ENCODE results near the gene GP1BA.

Gene GP1BA

GRCh38 chr17:4950746-4951204 lies 18.7 kb downstream of the GP1BA start, which contains the start of gene ENO3:
Gene ENO3, plus strand, starts transcription at chr17:4951119. Its CDS starts 711 bp downstream, at chr17:4951830.
- no peak for DNase-seq (ENCODE audit: low spot score)

- DNase-seq (ENCODE audit: low spot score): no peak
Observed at GRCh38 chr17:4951486-4951885, 19.4 kb downstream of the GP1BA start.

GRCh38 chr17:4953451-4953961 lies 21.4 kb downstream of the GP1BA start:
- no peak for DNase-seq (ENCODE audit: low spot score)

GRCh38 chr17:4955091-4955490 lies 23.0 kb downstream of the GP1BA start:
- DNase-seq (ENCODE audit: low spot score): no peak

DNA sequence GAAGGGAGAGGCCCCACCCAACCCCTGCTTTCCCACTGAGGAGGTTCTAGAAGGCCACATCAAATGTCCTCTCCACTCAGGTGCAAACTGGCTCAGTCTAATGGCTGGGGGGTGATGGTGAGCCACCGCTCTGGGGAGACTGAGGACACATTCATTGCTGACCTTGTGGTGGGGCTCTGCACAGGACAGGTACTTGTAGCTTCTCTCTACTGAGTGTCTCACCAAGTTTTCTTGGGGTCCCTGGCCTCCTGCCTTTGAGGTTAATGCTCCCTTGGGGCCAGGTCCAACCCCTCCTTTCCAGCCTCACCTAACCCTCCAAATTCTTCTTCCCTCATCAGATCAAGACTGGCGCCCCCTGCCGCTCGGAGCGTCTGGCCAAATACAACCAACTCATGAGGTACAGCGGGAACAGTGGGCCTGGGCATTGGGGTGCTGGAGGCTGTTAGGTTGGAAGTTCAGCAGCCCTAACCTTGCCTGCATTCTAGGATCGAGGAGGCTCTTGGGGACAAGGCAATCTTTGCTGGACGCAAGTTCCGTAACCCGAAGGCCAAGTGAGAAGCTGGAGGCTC lies 24.5 kb downstream of the GP1BA start:
- DNase-seq (ENCODE audit: low spot score): no peak

DNA sequence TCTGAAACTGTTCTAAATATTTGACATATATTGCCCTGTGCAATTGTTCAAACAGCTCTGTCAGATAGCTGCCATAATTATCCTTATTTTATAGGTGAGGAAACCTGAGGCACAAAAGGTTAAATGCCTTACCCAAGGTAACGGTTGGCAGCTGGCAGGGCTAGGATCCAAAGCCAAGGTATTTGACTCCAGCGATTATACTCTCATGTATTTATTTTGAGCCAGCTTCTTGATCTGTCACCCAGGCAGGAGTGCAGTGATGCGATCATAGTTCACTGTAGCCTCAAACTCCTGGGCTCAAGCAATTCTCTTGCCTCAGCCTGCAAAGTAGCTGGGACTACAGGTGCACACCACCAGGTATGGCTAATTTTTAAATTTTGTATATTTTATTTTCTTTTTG lies 26.0 kb downstream of the GP1BA start:
- no peak for DNase-seq (ENCODE audit: low spot score)

- no peak for DNase-seq (ENCODE audit: low spot score)
Observed at GRCh38 chr17:4959261-4959965, 27.3 kb downstream of the GP1BA start.

DNA sequence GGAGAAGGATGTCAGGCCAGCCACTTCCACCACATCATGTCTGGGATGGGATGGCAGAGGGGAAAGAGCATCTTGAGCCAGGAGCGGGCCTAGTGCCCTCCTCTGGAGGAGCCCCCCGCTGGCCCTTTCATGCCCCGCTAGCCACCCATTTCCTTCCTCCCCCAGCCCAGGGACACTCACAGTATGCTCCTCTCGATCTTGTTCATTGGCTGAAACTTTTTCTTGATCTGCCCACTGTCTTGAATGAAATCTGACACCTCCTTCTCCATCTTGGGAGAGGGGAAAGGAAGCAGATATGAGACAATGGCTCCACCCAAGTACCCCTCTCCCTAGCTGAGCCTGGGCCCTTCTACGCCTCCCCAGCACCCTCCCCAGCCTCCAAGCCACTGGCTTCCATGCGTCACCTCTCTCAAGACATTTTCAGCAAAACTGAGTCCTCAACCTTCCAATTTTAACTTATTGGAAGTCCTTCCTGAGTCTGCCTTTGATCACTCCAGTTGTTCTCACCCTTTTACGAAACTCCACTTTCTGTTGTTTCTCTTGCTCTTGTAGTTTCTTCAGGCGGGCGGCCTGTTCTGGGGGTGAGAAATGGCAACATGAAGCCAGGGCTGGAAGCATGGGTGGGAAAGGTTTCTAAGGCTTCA lies 28.3 kb downstream of the GP1BA start:
- no peak for DNase-seq (ENCODE audit: low spot score)

DNA sequence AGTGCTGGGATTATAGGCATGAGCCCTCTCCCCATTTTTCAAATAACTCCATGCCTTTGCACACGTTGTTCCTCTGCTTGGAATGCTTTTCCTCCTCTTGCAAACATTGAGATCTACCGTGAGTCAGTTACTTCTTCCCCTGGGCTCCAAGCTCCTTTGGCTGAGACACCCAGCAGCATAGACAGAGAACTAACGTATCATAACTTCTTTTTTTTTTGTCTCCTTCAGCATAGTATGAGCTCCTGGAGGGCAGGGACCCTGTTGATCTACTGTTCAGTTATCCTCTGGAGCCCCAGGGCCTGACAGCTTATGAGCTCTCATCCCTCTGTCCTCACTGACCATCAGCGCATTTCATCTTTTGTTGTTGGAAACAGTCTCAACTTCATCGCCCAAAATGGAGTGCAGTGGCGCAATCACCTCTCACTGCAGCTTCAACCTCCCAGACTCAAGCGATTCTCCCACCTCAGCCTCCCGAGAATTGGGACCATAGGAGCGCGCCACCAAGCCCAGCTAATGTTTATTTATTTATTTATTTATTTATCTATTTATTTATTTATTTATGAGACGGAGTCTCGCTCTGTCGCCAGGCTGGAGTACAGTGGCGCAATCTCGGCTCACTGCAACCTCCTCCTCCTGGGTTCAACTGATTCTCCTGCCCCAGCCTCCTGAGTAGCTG lies 33.4 kb downstream of the GP1BA start:
- DNase-seq (ENCODE audit: low spot score): no peak

GRCh38 chr17:4966844-4967538 lies 34.9 kb downstream of the GP1BA start:
- peak; percentile 99 for DNase-seq (ENCODE audit: low spot score)

- DNase-seq (ENCODE audit: low spot score): peak; percentile 97
Observed at GRCh38 chr17:4967539-4968485, 35.7 kb downstream of the GP1BA start, which contains the start of gene SPAG7. Gene SPAG7, minus strand, starts transcription at chr17:4967817. Its CDS starts 13 bp downstream, at chr17:4967804.

- DNase-seq (ENCODE audit: low spot score): no peak
Observed at GRCh38 chr17:4968486-4969046, 36.5 kb downstream of the GP1BA start.

- no peak for DNase-seq (ENCODE audit: low spot score)
Observed at GRCh38 chr17:4969047-4969550, 37.0 kb downstream of the GP1BA start.

GRCh38 chr17:4969551-4970173 lies 37.6 kb downstream of the GP1BA start:
- DNase-seq (ENCODE audit: low spot score): no peak

GRCh38 chr17:4970273-4970672 lies 38.2 kb downstream of the GP1BA start:
- no peak for DNase-seq (ENCODE audit: low spot score)

DNA sequence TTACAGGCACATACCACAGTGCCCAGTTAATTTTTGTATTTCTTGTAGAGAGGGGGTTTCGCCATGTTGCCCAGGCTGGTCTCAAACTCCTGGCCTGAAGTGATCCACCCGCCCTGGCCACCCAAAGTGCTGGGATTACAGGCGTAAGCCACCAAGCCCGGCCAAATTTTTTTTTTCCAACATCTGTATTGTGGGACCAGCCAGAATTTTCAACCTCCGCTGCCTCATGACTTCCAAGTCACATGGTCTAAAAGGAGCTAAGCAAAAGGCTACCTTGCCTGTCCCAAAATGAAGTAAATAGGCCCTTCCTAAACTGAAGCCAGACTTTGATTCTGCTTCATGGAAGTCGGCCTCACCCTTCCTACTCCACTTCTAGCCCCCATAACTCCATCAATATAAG lies 39.7 kb downstream of the GP1BA start:
- DNase-seq (ENCODE audit: low spot score): no peak

- DNase-seq (ENCODE audit: low spot score): no peak
Observed at GRCh38 chr17:4972322-4972721, 40.2 kb downstream of the GP1BA start.

GRCh38 chr17:4972752-4973151 lies 40.7 kb downstream of the GP1BA start:
- no peak for DNase-seq (ENCODE audit: low spot score)

DNA sequence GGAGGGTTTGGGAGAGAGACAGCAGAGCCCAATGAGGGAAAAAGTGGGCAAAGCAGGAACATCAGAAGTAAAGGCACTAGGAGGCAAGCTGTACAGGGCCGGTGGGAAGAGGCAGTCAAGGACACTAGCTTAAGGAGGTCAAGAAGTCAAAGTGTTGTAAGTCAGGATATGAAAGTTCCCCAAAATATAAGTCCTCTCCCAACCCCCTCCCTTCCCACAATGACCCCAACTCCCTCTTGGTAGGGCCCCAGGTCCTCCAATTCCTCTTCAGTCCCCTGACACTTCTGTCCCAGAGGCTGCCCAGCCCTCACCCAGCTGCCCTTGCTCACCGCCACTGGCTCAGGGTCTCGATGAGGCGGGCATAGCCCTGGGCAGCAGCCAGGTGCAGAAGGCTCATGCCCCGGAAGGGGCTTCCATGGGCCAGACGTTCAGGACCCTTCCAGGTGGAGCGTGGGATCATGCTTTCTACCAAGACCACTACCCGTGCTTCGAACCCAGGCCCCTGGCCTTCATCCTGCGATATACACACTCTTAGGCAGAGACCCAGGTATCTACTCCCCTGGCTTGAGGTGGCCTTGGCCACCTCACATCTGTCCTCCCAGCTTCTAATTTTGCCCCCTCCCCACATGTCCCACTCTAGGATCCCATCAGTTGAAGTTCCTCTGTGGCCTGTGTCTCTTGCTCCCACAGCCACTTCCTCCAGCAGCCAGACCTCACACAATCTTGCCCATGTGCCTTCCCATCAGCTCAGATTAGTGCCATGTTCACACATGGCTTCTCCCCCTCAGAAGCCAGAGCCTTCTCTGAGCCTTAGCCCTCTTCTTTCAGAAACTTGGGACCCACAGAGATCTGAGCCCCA lies 41.4 kb downstream of the GP1BA start:
- no peak for DNase-seq (ENCODE audit: low spot score)

Data from germinal center (tissue), 1 donor.